Testis (tissue), 3 donors: ENCODE measurements around the gene PITX3. TPM values are rescaled to one million over a fixed set of nuclear protein-coding genes. Genes with fewer than 3 reads are reported as not detected.

Experiments
- DNase-seq: peaks from one replicate; pipeline ENCODE4 v3.0.0-alpha.2; 2019
- H3K27ac ChIP-seq, 2 donors: fragments of 200-600 bp; sonication (generic); one replicate each; pipeline ENCODE4 v1.5.1; 2019
- H3K27me3 ChIP-seq: fragments of 200-600 bp; sonication (generic); one replicate; pipeline ENCODE4 v1.5.1; 2019
- H3K36me3 ChIP-seq: fragments of 200-600 bp; sonication (generic); one replicate; pipeline ENCODE4 v1.5.1; 2017; ENCODE audit warnings: low read depth; ENCODE audit errors: missing control alignments
- H3K4me1 ChIP-seq: fragments of 200-600 bp; sonication (generic); one replicate; pipeline ENCODE4 v1.5.1; 2019
- H3K4me3 ChIP-seq, 2 donors: fragments of 200-600 bp; sonication (generic); one replicate each; pipeline ENCODE4 v1.5.1; 2017 to 2019
- H3K9me3 ChIP-seq: fragments of 200-600 bp; sonication (generic); one replicate; pipeline ENCODE4 v1.5.1; 2017
- POLR2A ChIP-seq: fragments of 450-650 bp; IDR thresholded peaks from one replicate; pipeline ENCODE4 v1.6.1; 2017; ENCODE audit warnings: antibody characterized with exemption, mild to moderate bottlenecking, moderate library complexity
- WGBS, 2 donors: methylation state at CpG; one replicate each; pipeline ENCODE4 v1.1.5; 2018; 5-methylcytosine and 5-hydroxymethylcytosine counted together
- intact Hi-C: fragments of 100-400 bp; cut with DNase I; formaldehyde crosslinking; loops from one replicate; pipeline ENCODE4 v1.15.1; 2023; ENCODE audit warnings: low total_unique reads
- polyA plus RNA-seq: library from polyadenylated mRNA; stranded (reverse); fragments of 350-450 nt; fragmentation: Illumina TruSeq; extraction: RNeasy Lipid Tissue Mini Kit (QIAGEN cat#74804); gene quantifications from one replicate; pipeline ENCODE4 v1.2.3, GENCODE V29; 2014; ENCODE audit warnings: low read depth, low replicate concordance; ENCODE audit not compliant: insufficient read depth
- total RNA-seq, 2 donors: library from RNA; depleted of rRNA; stranded (reverse); fragments of >200 nt; gene quantifications; one replicate each; pipeline ENCODE4 v1.2.3, GENCODE V29; 2016
- TF ChIP-seq, protein P1 (sequence below), 3 experiments: fragments of 450-650 bp in 2 of 3; fragments of 200-600 bp in 1 of 3; sonication (generic) in 1 of 3; IDR thresholded peaks; one replicate each; pipeline ENCODE4 v1.5.1; 2016 to 2019; ENCODE audit warnings: antibody characterized with exemption in 3 of 3, mild to moderate bottlenecking in 2 of 3, moderate library complexity in 1 of 3

Gene PITX3
- total and polyA plus RNA-seq, 3 donors from 2014 or later = 0.55 to 0.74 (median 0.69) TPM

- Histone ChIP-seq H3K36me3 (no peaks in the 10 kb centered on the region), H3K27ac (no peak overlapping the region), H3K4me3 (no peak overlapping the region), H3K27me3 (no peaks in the 10 kb centered on the region), H3K4me1 (peaks cover 12% of the 10 kb centered on the region), H3K9me3 (no peaks in the 10 kb centered on the region)
- intact Hi-C loops = no loop called here
- TF ChIP-seq, protein P1, sequence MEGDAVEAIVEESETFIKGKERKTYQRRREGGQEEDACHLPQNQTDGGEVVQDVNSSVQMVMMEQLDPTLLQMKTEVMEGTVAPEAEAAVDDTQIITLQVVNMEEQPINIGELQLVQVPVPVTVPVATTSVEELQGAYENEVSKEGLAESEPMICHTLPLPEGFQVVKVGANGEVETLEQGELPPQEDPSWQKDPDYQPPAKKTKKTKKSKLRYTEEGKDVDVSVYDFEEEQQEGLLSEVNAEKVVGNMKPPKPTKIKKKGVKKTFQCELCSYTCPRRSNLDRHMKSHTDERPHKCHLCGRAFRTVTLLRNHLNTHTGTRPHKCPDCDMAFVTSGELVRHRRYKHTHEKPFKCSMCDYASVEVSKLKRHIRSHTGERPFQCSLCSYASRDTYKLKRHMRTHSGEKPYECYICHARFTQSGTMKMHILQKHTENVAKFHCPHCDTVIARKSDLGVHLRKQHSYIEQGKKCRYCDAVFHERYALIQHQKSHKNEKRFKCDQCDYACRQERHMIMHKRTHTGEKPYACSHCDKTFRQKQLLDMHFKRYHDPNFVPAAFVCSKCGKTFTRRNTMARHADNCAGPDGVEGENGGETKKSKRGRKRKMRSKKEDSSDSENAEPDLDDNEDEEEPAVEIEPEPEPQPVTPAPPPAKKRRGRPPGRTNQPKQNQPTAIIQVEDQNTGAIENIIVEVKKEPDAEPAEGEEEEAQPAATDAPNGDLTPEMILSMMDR (IDR thresholded peaks at IDR 0.05) = no peak
- TF ChIP-seq POLR2A = no peak
- DNase-seq = no peak
- WGBS, 2 donors = 64 to 69% methylated on average over 3 of the region's 3 CpGs
These were observed 27.7 kb upstream of the PITX3 start for GRCh38 chr10:102269017-102269416.

DNA sequence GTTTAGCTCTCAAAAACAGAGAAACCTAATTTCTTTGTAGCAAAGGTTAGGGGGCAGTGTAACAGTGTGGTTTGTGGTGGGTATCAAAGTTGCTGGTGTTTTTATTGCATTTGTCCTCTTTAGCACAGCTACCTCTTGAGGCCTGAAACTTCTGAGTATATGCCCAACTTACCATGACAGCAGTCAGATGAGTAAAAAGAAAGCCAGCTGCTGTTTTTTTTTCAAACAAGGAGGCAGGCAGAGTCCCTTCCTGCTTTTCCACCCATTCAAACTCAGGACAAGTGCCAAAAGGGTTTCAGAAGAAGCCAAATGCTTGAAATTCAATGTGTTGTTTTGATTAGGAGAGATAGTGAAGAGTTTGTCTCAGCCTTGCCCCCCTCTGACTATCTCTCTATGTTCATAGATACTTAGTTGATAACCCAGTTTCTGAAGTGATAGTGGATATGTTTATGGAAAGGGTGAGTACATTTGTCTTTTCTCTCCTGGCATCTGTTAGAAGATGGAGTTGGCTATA is 27.1 kb upstream of the PITX3 start:
- Histone ChIP-seq H3K9me3 (no peaks in the 10 kb centered on the region), H3K27me3 (no peaks in the 10 kb centered on the region), H3K27ac (no peak overlapping the region), H3K4me1 (peaks cover 12% of the 10 kb centered on the region), H3K36me3 (no peaks in the 10 kb centered on the region), H3K4me3 (no peak overlapping the region)
- no peak for DNase-seq
- TF ChIP-seq, protein P1 (IDR thresholded peaks at IDR 0.05) = no peak
- no peak for TF ChIP-seq POLR2A
- intact Hi-C loops = no loop called here

GRCh38 chr10:102267748-102268147 is 26.4 kb upstream of the PITX3 start:
- no peak for DNase-seq
- Histone ChIP-seq H3K27ac (no peak overlapping the region), H3K4me1 (peaks cover 16% of the 10 kb centered on the region), H3K9me3 (no peaks in the 10 kb centered on the region), H3K36me3 (no peaks in the 10 kb centered on the region), H3K4me3 (no peak overlapping the region), H3K27me3 (no peaks in the 10 kb centered on the region)
- intact Hi-C loops = no loop called here
- no peak for TF ChIP-seq POLR2A
- TF ChIP-seq, protein P1 (IDR thresholded peaks at IDR 0.05) = no peak

DNA sequence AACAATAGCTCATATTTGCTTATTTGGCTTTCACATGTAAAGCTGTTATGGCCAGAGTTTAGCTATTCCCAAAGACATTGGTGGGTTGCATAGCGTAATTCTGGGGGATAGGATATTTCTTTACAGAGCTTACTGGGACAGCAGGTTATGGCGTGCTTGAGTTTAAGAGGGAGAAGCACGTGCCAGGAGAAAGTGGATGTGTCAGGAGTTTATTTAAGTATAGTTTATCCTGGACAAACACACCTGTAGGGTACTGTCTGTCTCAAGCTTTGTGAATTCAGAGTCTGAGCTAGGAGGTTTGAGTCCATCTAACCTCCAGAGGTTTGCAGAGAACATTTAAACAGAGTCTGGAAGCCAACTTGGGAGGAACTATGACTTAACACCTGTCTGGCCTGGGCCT is 25.4 kb upstream of the PITX3 start:
- WGBS, 2 donors = 94% methylated on average over 3 of the region's 3 CpGs
- Histone ChIP-seq H3K4me1 (peaks cover 25% of the 10 kb centered on the region), H3K27me3 (no peaks in the 10 kb centered on the region), H3K4me3 (no peak overlapping the region), H3K36me3 (no peaks in the 10 kb centered on the region), H3K27ac (no peak overlapping the region), H3K9me3 (no peaks in the 10 kb centered on the region)
- no peak for DNase-seq
- TF ChIP-seq, protein P1 (IDR thresholded peaks at IDR 0.05) = no peak
- TF ChIP-seq POLR2A = no peak
- intact Hi-C loops = no loop called here

DNA sequence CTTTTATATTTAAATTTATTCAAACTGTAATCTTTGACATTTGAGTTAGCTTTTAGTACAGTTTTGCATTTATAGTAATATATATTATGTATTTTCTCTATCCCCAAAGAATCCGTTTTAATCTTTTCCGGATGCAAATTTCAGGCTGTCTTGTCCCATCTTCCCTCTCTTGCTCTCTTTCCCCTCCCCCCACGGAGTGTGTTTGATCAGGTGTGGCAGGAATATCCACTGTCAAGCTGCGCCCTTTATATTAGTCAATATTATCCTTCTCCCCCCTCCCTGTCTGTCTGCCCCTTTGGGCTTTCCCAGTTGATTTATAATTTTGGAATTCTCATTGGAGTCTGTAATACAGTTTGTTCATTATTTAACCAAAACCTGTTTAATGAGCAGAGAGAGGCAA is 23.1 kb upstream of the PITX3 start:
- 92 to 93% methylated on average over 4 of the region's 4 CpGs for WGBS, 2 donors
- peaks cover 25% of the 10 kb centered on the region for H3K4me1 ChIP-seq
- H3K27ac ChIP-seq = no peak overlapping the region
- H3K9me3 ChIP-seq = no peaks in the 10 kb centered on the region
- no peak for DNase-seq
- intact Hi-C loops = no loop called here
- no peaks in the 10 kb centered on the region for H3K36me3 ChIP-seq
- no peaks in the 10 kb centered on the region for H3K27me3 ChIP-seq
- TF ChIP-seq POLR2A = no peak
- TF ChIP-seq, protein P1 (IDR thresholded peaks at IDR 0.05) = no peak
- no peak overlapping the region for H3K4me3 ChIP-seq
